Measurements from ENCODE around the gene LPP. TPM values are rescaled to one million over a fixed set of nuclear protein-coding genes. Genes with fewer than 3 reads are reported as not detected.

Gene LPP
- total and polyA plus RNA-seq, 9 donors = 15.9 to 280 (median 134) TPM

DNA sequence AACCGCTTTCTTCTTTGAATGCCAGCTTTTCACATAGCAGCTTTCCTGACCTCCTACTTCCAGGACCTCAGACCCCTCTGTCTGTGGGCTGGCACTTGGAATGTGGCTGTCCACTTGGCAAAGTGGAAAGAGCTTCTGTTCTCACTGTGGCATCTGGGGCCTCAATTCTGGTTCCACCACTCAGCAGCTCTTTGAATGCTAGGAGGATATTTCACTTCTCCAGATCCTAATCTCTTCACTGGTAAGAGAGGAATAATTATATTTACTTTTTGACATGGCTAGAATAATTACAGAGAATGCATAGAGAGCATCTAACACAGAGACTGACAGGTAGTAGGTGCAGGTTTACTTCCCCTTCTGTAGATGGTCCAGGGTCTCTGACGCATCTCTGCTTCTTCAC, 405.9 kb downstream of the LPP start:
- Histone ChIP-seq H3K36me3 (no peaks in the 10 kb centered on the region), H3K27ac (no peak overlapping the region), H3K9me3 (no peaks in the 10 kb centered on the region), H3K27me3 (no peaks in the 10 kb centered on the region), H3K4me1 (ENCODE audit: insufficient read depth) (no peaks in the 10 kb centered on the region), H3K4me3 (no peak overlapping the region)
- no peak for DNase-seq
- TF ChIP-seq EP300 (IDR thresholded peaks at IDR 0.05) (no peak), CTCF (IDR thresholded peaks at IDR 0.05) (no peak), POLR2A (IDR thresholded peaks at IDR 0.05) (no peak)
- 95 to 99% (median 97%) methylated on average over 2 of the region's 2 CpGs for WGBS, 3 donors
- intact Hi-C loops (cut with DNase I) = no loop called here

GRCh38 chr3:188562144-188562543, 408.2 kb downstream of the LPP start:
- DNase-seq = no peak
- no peaks in the 10 kb centered on the region for H3K9me3 ChIP-seq
- WGBS, 3 donors = 45 to 57% (median 48%) methylated on average over 2 of the region's 2 CpGs
- no peaks in the 10 kb centered on the region for H3K27me3 ChIP-seq
- no peak for TF ChIP-seq POLR2A (IDR thresholded peaks at IDR 0.05)
- no peak overlapping the region for H3K4me3 ChIP-seq
- no peaks in the 10 kb centered on the region for H3K4me1 ChIP-seq (ENCODE audit: insufficient read depth)
- intact Hi-C loops (cut with DNase I) = no loop called here
- no peaks in the 10 kb centered on the region for H3K36me3 ChIP-seq
- H3K27ac ChIP-seq = no peak overlapping the region

DNA sequence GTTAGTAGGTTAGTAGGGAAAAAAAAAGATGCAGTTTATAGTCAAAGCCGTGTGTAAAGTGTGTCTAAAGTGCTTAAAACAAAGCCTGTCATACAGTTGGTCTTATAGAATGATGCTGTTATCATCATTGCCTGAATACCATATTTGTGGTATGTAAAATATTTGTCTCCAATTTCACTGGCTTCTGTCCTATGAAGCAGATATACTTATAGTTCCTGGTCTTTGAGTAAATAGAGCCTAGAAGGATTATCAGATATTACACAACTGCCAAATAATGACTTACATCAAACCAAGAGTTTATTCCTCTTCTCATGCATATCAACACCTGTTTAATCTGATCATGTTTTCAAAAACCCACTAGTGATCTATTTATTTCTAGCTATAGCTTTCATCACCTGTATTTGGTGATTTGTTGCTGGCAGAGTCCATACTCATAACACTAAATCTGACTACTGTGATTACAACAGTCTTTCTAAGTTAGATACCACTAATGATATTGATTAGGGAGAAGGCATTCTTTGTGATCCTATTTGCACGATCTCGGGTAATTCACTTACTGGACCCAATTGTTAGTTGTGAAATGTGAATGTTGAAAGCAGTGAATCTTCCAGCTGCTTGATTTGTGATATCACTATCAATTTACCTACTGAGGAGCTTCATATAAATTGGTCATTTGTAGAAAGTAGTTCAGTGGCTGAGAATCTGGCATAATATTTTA, 413.7 kb downstream of the LPP start:
- WGBS, 3 donors = 93 to 96% (median 94%) methylated on average over 3 of the region's 3 CpGs
- no peak for TF ChIP-seq POLR2A (IDR thresholded peaks at IDR 0.05)
- no peak for TF ChIP-seq CTCF (IDR thresholded peaks at IDR 0.05)
- no peak for TF ChIP-seq EP300 (IDR thresholded peaks at IDR 0.05)
- H3K27ac ChIP-seq = no peak overlapping the region
- no peak overlapping the region for H3K4me3 ChIP-seq
- no peaks in the 10 kb centered on the region for H3K9me3 ChIP-seq
- peaks cover 6% of the 10 kb centered on the region for H3K4me1 ChIP-seq (ENCODE audit: insufficient read depth)
- no peaks in the 10 kb centered on the region for H3K27me3 ChIP-seq
- no peak for DNase-seq
- H3K36me3 ChIP-seq = no peaks in the 10 kb centered on the region
- intact Hi-C loops (cut with DNase I) = no loop called here

GRCh38 chr3:188568736-188569135, 414.8 kb downstream of the LPP start:
- TF ChIP-seq CTCF (IDR thresholded peaks at IDR 0.05) = no peak
- TF ChIP-seq POLR2A (IDR thresholded peaks at IDR 0.05) = no peak
- no peak for TF ChIP-seq EP300 (IDR thresholded peaks at IDR 0.05)
- no peak overlapping the region for H3K4me3 ChIP-seq
- intact Hi-C loops (cut with DNase I) = no loop called here
- no peak for DNase-seq
- 55 to 78% (median 61%) methylated on average over 3 of the region's 3 CpGs for WGBS, 3 donors
- H3K36me3 ChIP-seq = no peaks in the 10 kb centered on the region
- H3K9me3 ChIP-seq = no peaks in the 10 kb centered on the region
- H3K27ac ChIP-seq = no peak overlapping the region
- no peaks in the 10 kb centered on the region for H3K27me3 ChIP-seq
- peaks cover 6% of the 10 kb centered on the region for H3K4me1 ChIP-seq (ENCODE audit: insufficient read depth)

GRCh38 chr3:188571531-188572095, 417.7 kb downstream of the LPP start:
- intact Hi-C loops (cut with DNase I) = no loop called here
- H3K27ac ChIP-seq = no peak overlapping the region
- no peak overlapping the region for H3K4me3 ChIP-seq
- no peaks in the 10 kb centered on the region for H3K9me3 ChIP-seq
- TF ChIP-seq CTCF (IDR thresholded peaks at IDR 0.05) (no peak), POLR2A (IDR thresholded peaks at IDR 0.05) (no peak), EP300 (IDR thresholded peaks at IDR 0.05) (no peak)
- H3K4me1 ChIP-seq (ENCODE audit: insufficient read depth) = peaks cover 6% of the 10 kb centered on the region
- H3K36me3 ChIP-seq = no peaks in the 10 kb centered on the region
- no peaks in the 10 kb centered on the region for H3K27me3 ChIP-seq
- 95 to 97% (median 96%) methylated on average over 7 of the region's 7 CpGs for WGBS, 3 donors
- DNase-seq = no peak

Measured in ovary (tissue), 9 donors.